Measurements from ENCODE around the gene CAPZB.

DNA sequence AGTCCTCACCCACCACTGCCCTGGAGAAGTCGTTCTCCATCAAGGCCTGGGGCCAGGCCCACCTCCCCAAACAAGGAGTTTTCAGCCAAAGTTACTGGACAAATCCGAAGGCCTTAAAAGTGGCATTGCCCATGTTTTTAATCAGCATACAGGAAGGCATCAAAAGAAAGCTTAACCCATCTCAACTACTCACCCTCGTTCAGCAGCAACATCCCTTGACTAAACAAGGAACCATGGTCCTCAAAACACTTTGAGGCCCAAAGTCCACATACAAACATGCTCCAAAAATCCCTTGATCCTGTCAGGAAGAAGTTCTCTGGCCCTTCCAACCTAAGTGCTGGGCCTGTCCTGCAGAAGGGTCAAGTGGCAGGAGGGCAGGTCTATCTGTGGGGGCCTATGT is 1.6 kb downstream of the CAPZB start:
- TF ChIP-seq POLR2A (IDR thresholded peaks at IDR 0.05; ENCODE audit: low read length): no peak
- TF ChIP-seq GATA1 (IDR thresholded peaks at IDR 0.05; ENCODE audit: low read depth, low read length): no peak

Data from erythroblast (primary cell).